Measurements from ENCODE around the gene STBD1. TPM values are rescaled to one million over a fixed set of nuclear protein-coding genes. Genes with fewer than 3 reads are reported as not detected.

The STBD1 gene
- polyA plus RNA-seq, 1 experiment = 4.2 TPM

DNA sequence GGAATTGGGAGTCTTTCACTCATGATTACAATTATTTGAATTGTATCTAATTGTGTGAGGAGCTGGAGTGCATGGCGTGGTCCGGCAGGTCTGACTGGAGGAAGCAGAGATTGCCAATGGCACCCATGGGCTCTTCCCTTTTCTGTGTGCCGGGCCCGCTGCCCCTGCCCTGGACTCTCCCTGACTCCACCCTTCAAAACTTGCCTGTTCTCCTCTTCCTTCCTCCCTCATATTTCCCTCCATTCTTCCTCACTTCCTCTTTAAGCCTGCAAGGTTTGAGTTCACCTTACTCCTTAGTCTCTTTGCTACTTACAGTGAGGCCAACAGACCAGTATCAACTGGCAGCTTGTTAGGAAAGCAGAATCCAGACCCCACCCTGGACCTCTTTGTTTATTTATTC lies 6.5 kb upstream of the STBD1 start:
- TF ChIP-seq, protein P1, sequence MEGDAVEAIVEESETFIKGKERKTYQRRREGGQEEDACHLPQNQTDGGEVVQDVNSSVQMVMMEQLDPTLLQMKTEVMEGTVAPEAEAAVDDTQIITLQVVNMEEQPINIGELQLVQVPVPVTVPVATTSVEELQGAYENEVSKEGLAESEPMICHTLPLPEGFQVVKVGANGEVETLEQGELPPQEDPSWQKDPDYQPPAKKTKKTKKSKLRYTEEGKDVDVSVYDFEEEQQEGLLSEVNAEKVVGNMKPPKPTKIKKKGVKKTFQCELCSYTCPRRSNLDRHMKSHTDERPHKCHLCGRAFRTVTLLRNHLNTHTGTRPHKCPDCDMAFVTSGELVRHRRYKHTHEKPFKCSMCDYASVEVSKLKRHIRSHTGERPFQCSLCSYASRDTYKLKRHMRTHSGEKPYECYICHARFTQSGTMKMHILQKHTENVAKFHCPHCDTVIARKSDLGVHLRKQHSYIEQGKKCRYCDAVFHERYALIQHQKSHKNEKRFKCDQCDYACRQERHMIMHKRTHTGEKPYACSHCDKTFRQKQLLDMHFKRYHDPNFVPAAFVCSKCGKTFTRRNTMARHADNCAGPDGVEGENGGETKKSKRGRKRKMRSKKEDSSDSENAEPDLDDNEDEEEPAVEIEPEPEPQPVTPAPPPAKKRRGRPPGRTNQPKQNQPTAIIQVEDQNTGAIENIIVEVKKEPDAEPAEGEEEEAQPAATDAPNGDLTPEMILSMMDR (IDR thresholded peaks at IDR 0.05; ENCODE audit: insufficient read depth, low read depth, low read length) = no peak
- DNase-seq (ENCODE audit: low read depth) = no peak
- no peaks in the 10 kb centered on the region for H3K27me3 ChIP-seq (ENCODE audit: control insufficient read depth, insufficient read depth, low read length)
- ChIA-PET POLR2A (no interaction called here), CTCF (interaction anchor here (0.6 kb wide), 1 partner anchor 1110 kb away, joined by 3 read pairs; no protein-coding TSS in a partner anchor)
- H3K4me3 ChIP-seq (ENCODE audit: low read depth, low read length) = no peak overlapping the region
- no peaks in the 10 kb centered on the region for H3K36me3 ChIP-seq (ENCODE audit: control insufficient read depth, insufficient read depth, low read length)

GRCh38 chr4:76301068-76301774 lies 5.3 kb upstream of the STBD1 start:
- DNase-seq (ENCODE audit: low read depth) = peak; percentile 62
- no peaks in the 10 kb centered on the region for H3K36me3 ChIP-seq (ENCODE audit: control insufficient read depth, insufficient read depth, low read length)
- TF ChIP-seq, protein P1 (IDR thresholded peaks at IDR 0.05; ENCODE audit: insufficient read depth, low read depth, low read length) = no peak
- POLR2A ChIA-PET = interaction anchor here (0.6 kb wide), 1 partner anchor 744 kb away, joined by 16 read pairs; no protein-coding TSS in a partner anchor
- no peaks in the 10 kb centered on the region for H3K27me3 ChIP-seq (ENCODE audit: control insufficient read depth, insufficient read depth, low read length)
- CTCF ChIA-PET = interaction anchor here (1.0 kb wide), 1 partner anchor 84 kb away, joined by 3 read pairs; no protein-coding TSS in a partner anchor
- H3K4me3 ChIP-seq (ENCODE audit: low read depth, low read length) = no peak overlapping the region

DNA sequence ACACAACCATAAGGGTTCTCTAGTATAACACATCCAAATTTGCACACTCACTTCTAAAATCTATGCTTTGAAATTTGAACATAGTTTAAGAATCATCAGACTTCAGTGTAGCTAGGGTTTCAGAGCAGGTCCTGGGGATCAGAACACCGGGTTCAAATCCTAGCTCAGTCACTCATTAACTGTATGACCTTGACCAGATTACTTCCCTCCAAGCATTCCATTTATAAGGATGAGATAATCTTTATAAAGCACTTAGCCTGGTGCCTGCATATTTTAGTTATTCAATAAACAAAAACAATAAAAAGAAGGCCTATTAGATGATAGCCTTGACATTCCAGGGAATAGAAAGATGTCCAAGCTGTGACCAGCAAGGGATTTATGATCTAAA lies 4.8 kb upstream of the STBD1 start:
- POLR2A ChIA-PET = no interaction called here
- Histone ChIP-seq H3K27me3 (ENCODE audit: control insufficient read depth, insufficient read depth, low read length) (no peaks in the 10 kb centered on the region), H3K36me3 (ENCODE audit: control insufficient read depth, insufficient read depth, low read length) (no peaks in the 10 kb centered on the region), H3K4me3 (ENCODE audit: low read depth, low read length) (no peak overlapping the region)
- TF ChIP-seq, protein P1 (IDR thresholded peaks at IDR 0.05; ENCODE audit: insufficient read depth, low read depth, low read length) = no peak
- CTCF ChIA-PET = interaction anchor here (1.0 kb wide), 1 partner anchor 84 kb away, joined by 3 read pairs; no protein-coding TSS in a partner anchor
- DNase-seq (ENCODE audit: low read depth) = no peak

DNA sequence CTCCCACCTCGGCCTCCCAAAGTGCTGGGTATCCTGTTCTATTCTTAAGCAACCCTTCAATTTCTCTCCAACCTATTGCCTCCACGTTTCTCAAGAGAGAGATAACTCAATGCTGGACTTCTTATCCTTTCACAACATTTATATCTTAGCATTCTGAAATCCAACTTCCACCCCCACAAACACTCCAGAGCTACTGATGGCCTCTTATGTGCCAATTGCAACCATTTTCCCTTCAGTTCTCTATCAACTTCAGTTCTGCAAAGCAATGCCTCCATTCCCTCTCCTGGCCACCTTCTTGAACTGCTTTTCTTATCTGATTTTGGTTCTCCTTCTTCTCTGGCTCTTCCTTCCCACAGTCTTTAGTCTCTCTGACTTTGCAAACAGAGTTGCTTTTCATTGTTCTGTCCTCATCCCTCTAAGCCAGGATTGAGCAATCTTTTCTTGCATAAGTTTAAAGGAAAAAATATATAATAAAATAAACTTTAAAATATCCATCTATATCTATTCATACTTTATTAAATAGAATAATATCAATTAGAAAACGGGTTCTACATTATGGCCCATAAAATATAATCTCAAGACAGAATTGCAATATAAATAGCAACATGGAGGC lies 3.6 kb upstream of the STBD1 start:
- TF ChIP-seq, protein P1 (IDR thresholded peaks at IDR 0.05; ENCODE audit: insufficient read depth, low read depth, low read length) = no peak
- POLR2A ChIA-PET = no interaction called here
- no peak for DNase-seq (ENCODE audit: low read depth)
- Histone ChIP-seq H3K4me3 (ENCODE audit: low read depth, low read length) (no peak overlapping the region), H3K27me3 (ENCODE audit: control insufficient read depth, insufficient read depth, low read length) (no peaks in the 10 kb centered on the region), H3K36me3 (ENCODE audit: control insufficient read depth, insufficient read depth, low read length) (no peaks in the 10 kb centered on the region)
- CTCF ChIA-PET = no interaction called here

DNA sequence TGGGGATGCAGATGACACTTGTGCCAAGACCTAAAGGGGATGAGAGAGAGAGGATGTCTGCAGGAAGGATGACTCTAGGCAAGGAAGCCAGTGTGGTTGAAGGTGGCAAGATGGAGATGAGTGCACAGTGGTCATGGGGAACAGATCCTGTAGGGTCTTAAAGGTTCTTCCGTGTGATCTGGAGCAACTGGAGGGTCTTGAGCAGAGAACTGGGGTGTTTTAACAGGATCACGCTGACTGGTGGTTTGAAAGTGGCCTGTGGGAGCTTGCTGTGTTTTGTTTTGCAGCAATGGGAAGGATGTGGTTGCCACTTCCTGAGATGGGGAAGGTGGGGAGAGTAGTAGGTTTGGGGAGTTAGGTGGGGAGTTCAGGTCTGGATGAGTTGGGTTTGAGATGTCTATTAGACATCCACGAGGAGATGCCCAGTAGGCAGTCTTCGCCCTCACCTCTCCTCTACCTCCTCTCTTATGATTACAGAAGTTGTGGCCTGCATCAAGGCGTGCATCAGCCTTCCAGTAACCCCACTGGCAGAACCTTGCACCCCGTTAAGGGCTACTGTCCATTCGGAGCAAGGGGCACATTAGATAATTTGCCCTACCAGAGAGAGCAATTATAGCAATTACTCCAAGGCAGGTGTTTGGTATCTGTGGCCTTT lies 1.4 kb upstream of the STBD1 start:
- ChIA-PET CTCF (interaction anchor here (1.0 to 3.9 kb wide), 2 partner anchors 7 to 125 kb away, joined by 3 to 44 read pairs; no protein-coding TSS in a partner anchor), POLR2A (no interaction called here)
- Histone ChIP-seq H3K27me3 (ENCODE audit: control insufficient read depth, insufficient read depth, low read length) (no peaks in the 10 kb centered on the region), H3K36me3 (ENCODE audit: control insufficient read depth, insufficient read depth, low read length) (peaks cover 4% of the 10 kb centered on the region), H3K4me3 (ENCODE audit: low read depth, low read length) (peak overlapping the region; percentile 87)
- no peak for DNase-seq (ENCODE audit: low read depth)
- TF ChIP-seq, protein P1 (IDR thresholded peaks at IDR 0.05; ENCODE audit: insufficient read depth, low read depth, low read length) = no peak

Measured in BJ (cell line).